Esophagus squamous epithelium (tissue), 4 donors: ENCODE results near the gene NSMCE3.

Source experiments
- POLR2A ChIP-seq, 4 donors: fragments of 450-650 bp; IDR thresholded peaks; one replicate each; pipeline ENCODE4 v1.6.1; 2017; ENCODE audit warnings: antibody characterized with exemption in 4 of 4, mild to moderate bottlenecking in 4 of 4, moderate library complexity in 3 of 4
- TF ChIP-seq, protein P1 (sequence below), 6 experiments: fragments of 450-650 bp in 4 of 6; fragments of 200-600 bp in 2 of 6; sonication (generic) in 2 of 6; IDR thresholded peaks; one replicate each; pipeline ENCODE4 v1.5.1; 2016 to 2019; ENCODE audit warnings: antibody characterized with exemption in 6 of 6, mild to moderate bottlenecking in 4 of 6, moderate library complexity in 4 of 6

DNA sequence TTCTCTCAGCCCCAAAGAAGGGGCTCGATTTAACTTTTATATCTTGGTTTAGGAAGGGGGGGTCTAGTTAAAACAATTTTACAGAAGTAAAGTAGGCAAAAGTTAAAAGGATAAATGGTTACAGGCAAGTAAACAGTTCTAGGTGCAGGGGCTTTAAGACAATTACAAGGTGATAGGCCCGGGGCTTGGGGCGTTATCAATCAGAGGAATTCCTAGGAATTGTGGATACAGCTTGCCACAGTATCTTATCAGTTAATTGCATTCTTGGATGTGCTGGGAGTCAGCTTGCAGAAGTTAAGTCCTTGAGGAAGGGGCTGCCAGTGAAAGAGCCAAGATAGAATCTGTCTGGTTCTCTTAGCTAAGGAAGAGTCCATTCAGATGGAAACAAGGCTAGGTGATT lies 52.7 kb downstream of the NSMCE3 start:
- TF ChIP-seq, protein P1, sequence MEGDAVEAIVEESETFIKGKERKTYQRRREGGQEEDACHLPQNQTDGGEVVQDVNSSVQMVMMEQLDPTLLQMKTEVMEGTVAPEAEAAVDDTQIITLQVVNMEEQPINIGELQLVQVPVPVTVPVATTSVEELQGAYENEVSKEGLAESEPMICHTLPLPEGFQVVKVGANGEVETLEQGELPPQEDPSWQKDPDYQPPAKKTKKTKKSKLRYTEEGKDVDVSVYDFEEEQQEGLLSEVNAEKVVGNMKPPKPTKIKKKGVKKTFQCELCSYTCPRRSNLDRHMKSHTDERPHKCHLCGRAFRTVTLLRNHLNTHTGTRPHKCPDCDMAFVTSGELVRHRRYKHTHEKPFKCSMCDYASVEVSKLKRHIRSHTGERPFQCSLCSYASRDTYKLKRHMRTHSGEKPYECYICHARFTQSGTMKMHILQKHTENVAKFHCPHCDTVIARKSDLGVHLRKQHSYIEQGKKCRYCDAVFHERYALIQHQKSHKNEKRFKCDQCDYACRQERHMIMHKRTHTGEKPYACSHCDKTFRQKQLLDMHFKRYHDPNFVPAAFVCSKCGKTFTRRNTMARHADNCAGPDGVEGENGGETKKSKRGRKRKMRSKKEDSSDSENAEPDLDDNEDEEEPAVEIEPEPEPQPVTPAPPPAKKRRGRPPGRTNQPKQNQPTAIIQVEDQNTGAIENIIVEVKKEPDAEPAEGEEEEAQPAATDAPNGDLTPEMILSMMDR (IDR thresholded peaks at IDR 0.05) = no peak
- no peak for TF ChIP-seq POLR2A (IDR thresholded peaks at IDR 0.05)
